GM23248 (cell line): ENCODE measurements around the gene KRTAP10-11. TPM values are rescaled to one million over a fixed set of nuclear protein-coding genes. Genes with fewer than 3 reads are reported as not detected.

Source experiments
- DNase-seq: peaks from one replicate; pipeline ENCODE4 v3.0.0-alpha.2; 2015
- H2AFZ ChIP-seq: fragments of 200-600 bp; sonication (generic); 2 replicates; pipeline ENCODE4 v1.6.1; 2016; ENCODE audit warnings: antibody characterized with exemption
- H3F3A ChIP-seq: fragments of 200-600 bp; sonication (generic); 2 replicates; pipeline ENCODE4 v1.6.1; 2016; ENCODE audit warnings: mild to moderate bottlenecking, antibody characterized with exemption, mixed run types; ENCODE audit not compliant: insufficient read depth
- H3K27ac ChIP-seq: fragments of 200-600 bp; sonication (generic); 2 replicates; pipeline ENCODE4 v1.5.1; 2016; ENCODE audit warnings: mild to moderate bottlenecking
- H3K27me3 ChIP-seq: fragments of 200-600 bp; sonication (generic); replicated peaks from 2 replicates; pipeline ENCODE4 v1.6.1; 2016; ENCODE audit warnings: mild to moderate bottlenecking; ENCODE audit not compliant: insufficient read depth
- H3K36me3 ChIP-seq: fragments of 200-600 bp; sonication (generic); 2 replicates; pipeline ENCODE4 v1.6.1; 2016; ENCODE audit warnings: low read depth, mild to moderate bottlenecking
- H3K4me1 ChIP-seq: fragments of 200-600 bp; sonication (generic); 2 replicates; pipeline ENCODE4 v1.6.1; 2016; ENCODE audit warnings: mild to moderate bottlenecking; ENCODE audit not compliant: insufficient read depth
- H3K4me2 ChIP-seq: fragments of 200-600 bp; sonication (generic); one replicate; pipeline ENCODE4 v1.6.1; 2016; ENCODE audit warnings: mild to moderate bottlenecking; ENCODE audit not compliant: unreplicated experiment
- H3K4me3 ChIP-seq: fragments of 200-600 bp; sonication (generic); 2 replicates; pipeline ENCODE4 v1.5.1; 2016; ENCODE audit warnings: mild to moderate bottlenecking
- H3K79me2 ChIP-seq: fragments of 200-600 bp; sonication (generic); 2 replicates; pipeline ENCODE4 v1.6.1; 2016; ENCODE audit warnings: mild to moderate bottlenecking; ENCODE audit not compliant: insufficient read depth
- H3K9ac ChIP-seq: fragments of 200-600 bp; sonication (generic); 2 replicates; pipeline ENCODE4 v1.6.1; 2016; ENCODE audit warnings: mild to moderate bottlenecking
- H3K9me2 ChIP-seq: fragments of 200-600 bp; sonication (generic); 2 replicates; pipeline ENCODE4 v1.6.1; 2016; ENCODE audit warnings: mixed run types, mild to moderate bottlenecking, moderate library complexity; ENCODE audit not compliant: insufficient read depth
- H3K9me3 ChIP-seq: fragments of 200-600 bp; sonication (generic); one replicate; pipeline ENCODE4 v1.6.1; 2017; ENCODE audit warnings: low read depth
- H4K20me1 ChIP-seq: fragments of 200-600 bp; sonication (generic); 2 replicates; pipeline ENCODE4 v1.6.0; 2016; ENCODE audit not compliant: insufficient read depth
- EZH2 ChIP-seq: fragments of 200-600 bp; sonication (generic); IDR thresholded peaks from 2 replicates; pipeline ENCODE4 v1.6.1; 2018; ENCODE audit warnings: antibody characterized with exemption, mild to moderate bottlenecking; ENCODE audit not compliant: insufficient read depth, poor library complexity, severe bottlenecking
- EZH2phosphoT487 ChIP-seq: fragments of 200-600 bp; sonication (generic); IDR thresholded peaks from 2 replicates; pipeline ENCODE4 v1.6.1; 2018; ENCODE audit warnings: antibody characterized with exemption, moderate library complexity, mild to moderate bottlenecking, low read depth; ENCODE audit not compliant: insufficient read depth
- WGBS, 2 experiments: methylation state at CpG; one replicate each; pipeline ENCODE4 v1.1.6; 2015 to 2017; ENCODE audit warnings: low lambda C conversion rate in 2 of 2, low coverage in 1 of 2; ENCODE audit errors: missing lambda C conversion rate in 2 of 2; 5-methylcytosine and 5-hydroxymethylcytosine counted together
- in situ Hi-C: fragments of 300-500 bp; cut with MboI; formaldehyde crosslinking; loops from 2 replicates; pipeline ENCODE4 v1.15.0; 2020
- polyA plus RNA-seq: library from polyadenylated mRNA; unstranded; fragments of >200 nt; fragmentation: Nextera tagmentation; extraction: Ambion mirVana; gene quantifications from 2 replicates; pipeline ENCODE4 v1.2.1, GENCODE V29; 2016
- total RNA-seq: library from RNA; depleted of rRNA; stranded (reverse); fragments of >200 nt; shearing (Covaris generic); gene quantifications from 2 replicates; pipeline ENCODE4 v1.2.3, GENCODE V29; 2014

KRTAP10-11 gene
- total and polyA plus RNA-seq, 2 experiments from 2014 or later = not detected

GRCh38 chr21:44601596-44602462 is 44.4 kb upstream of the KRTAP10-11 start:
- no peaks in the 10 kb centered on the region for H3K9me2 ChIP-seq
- no peak for DNase-seq
- WGBS, 2 experiments = 40 to 47% methylated on average over 23 of the region's 23 CpGs
- H3K4me2 ChIP-seq = no peak overlapping the region
- H2AFZ ChIP-seq = no peak overlapping the region
- in situ Hi-C loops = no loop called here
- H3K9ac ChIP-seq = no peak overlapping the region
- H3K4me1 ChIP-seq = no peaks in the 10 kb centered on the region
- H3K27ac ChIP-seq = no peak overlapping the region
- no peaks in the 10 kb centered on the region for H3F3A ChIP-seq
- TF ChIP-seq EZH2phosphoT487 (no peak), EZH2 (no peak)
- no peaks in the 10 kb centered on the region for H4K20me1 ChIP-seq
- H3K27me3 ChIP-seq = peaks cover 21% of the 10 kb centered on the region; the same call in 1 of the 2 replicates
- H3K36me3 ChIP-seq = no peaks in the 10 kb centered on the region
- no peaks in the 10 kb centered on the region for H3K9me3 ChIP-seq
- no peak overlapping the region for H3K4me3 ChIP-seq
- H3K79me2 ChIP-seq = no peaks in the 10 kb centered on the region

GRCh38 chr21:44602463-44602850 is 43.8 kb upstream of the KRTAP10-11 start:
- no peak overlapping the region for H3K4me2 ChIP-seq
- no peak overlapping the region for H3K4me3 ChIP-seq
- no peaks in the 10 kb centered on the region for H3K4me1 ChIP-seq
- H2AFZ ChIP-seq = no peak overlapping the region
- no peak overlapping the region for H3K9ac ChIP-seq
- DNase-seq = no peak
- no peak overlapping the region for H3K27ac ChIP-seq
- no peaks in the 10 kb centered on the region for H3K36me3 ChIP-seq
- no peak for TF ChIP-seq EZH2phosphoT487
- no peak for TF ChIP-seq EZH2
- 31 to 48% methylated on average over 7 to 18 of the region's 21 CpGs for WGBS, 2 experiments
- H3K9me2 ChIP-seq = no peaks in the 10 kb centered on the region
- in situ Hi-C loops = no loop called here
- no peaks in the 10 kb centered on the region for H3K79me2 ChIP-seq
- peaks cover 20% of the 10 kb centered on the region; the same call in 1 of the 2 replicates for H3K27me3 ChIP-seq
- no peaks in the 10 kb centered on the region for H4K20me1 ChIP-seq
- H3F3A ChIP-seq = no peaks in the 10 kb centered on the region
- H3K9me3 ChIP-seq = no peaks in the 10 kb centered on the region

DNA sequence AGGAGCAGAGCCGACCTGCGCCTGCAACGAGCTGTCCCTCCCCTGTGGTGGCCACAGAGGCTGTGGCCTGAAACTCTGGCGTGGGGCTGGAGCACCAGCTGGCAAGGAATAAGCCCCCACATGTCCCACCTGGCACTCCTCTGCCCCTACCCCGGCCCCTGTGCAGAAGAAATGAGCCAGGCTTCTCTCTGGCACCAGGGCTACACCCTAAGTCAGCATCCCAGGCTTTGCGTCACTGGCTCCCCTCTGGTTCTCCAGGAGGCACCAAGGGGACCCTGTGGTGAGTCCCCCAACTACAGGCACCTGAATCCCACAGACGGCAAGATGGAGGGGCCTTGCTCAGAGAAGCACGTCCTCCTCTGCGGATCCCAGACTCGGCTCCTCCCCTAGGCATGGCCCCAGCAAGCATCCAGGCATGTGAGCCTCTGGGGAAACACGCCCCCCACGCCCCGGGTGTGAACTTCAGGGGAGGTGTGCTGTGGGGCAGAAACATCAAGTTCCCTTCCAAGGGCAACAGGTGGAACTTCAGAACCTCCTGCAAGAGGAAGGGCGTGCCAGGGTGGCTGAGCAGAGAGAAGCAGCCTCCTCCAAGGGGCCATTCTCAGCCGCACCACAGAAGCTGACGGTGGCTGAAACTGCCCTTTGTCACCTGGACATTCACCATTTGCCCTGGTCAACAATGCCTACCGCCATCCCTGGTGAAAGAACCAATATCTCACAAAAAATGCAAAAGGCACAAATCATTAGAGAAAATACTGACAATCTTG is 42.9 kb upstream of the KRTAP10-11 start:
- Histone ChIP-seq H3K4me3 (no peak overlapping the region), H3K9me3 (no peaks in the 10 kb centered on the region), H3K36me3 (no peaks in the 10 kb centered on the region), H3K27ac (no peak overlapping the region), H3K4me2 (no peak overlapping the region), H3K4me1 (no peaks in the 10 kb centered on the region), H3K9ac (no peak overlapping the region), H3F3A (no peaks in the 10 kb centered on the region), H4K20me1 (no peaks in the 10 kb centered on the region), H3K9me2 (no peaks in the 10 kb centered on the region), H2AFZ (no peak overlapping the region), H3K79me2 (no peaks in the 10 kb centered on the region), H3K27me3 (peaks cover 14% of the 10 kb centered on the region; the same call in 1 of the 2 replicates)
- in situ Hi-C loops = no loop called here
- 22 to 25% methylated on average over 16 to 17 of the region's 17 CpGs for WGBS, 2 experiments
- no peak for TF ChIP-seq EZH2phosphoT487
- TF ChIP-seq EZH2 = no peak
- DNase-seq = no peak

DNA sequence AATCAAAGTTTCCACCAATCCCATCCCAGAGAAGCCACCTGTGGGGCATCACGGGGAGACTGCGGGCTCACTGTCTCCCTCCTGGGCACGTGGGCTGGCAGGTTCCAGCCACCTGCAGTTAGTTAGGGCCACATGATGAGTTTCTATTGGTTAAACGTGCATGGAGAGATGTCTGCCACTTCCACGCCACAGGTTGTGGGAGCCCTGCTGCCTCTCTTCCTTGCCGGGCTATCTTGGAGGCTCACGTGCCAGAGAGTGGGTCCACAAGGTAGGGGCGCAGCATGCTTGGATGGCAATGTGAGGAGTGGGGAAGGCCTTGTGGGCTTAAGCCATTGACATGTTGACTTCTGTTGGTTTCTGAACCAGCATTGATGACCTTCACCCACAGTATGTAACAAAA is 42.3 kb upstream of the KRTAP10-11 start:
- TF ChIP-seq EZH2phosphoT487 (no peak), EZH2 (no peak)
- Histone ChIP-seq H3K36me3 (no peaks in the 10 kb centered on the region), H3K9ac (no peak overlapping the region), H3K9me2 (no peaks in the 10 kb centered on the region), H3K79me2 (no peaks in the 10 kb centered on the region), H3K4me2 (no peak overlapping the region), H3F3A (no peaks in the 10 kb centered on the region), H3K4me1 (no peaks in the 10 kb centered on the region), H2AFZ (no peak overlapping the region), H3K9me3 (no peaks in the 10 kb centered on the region), H4K20me1 (no peaks in the 10 kb centered on the region), H3K4me3 (no peak overlapping the region), H3K27me3 (peaks cover 7% of the 10 kb centered on the region; the same call in 1 of the 2 replicates), H3K27ac (no peak overlapping the region)
- 33 to 37% methylated on average over 8 of the region's 8 CpGs for WGBS, 2 experiments
- in situ Hi-C loops = no loop called here
- no peak for DNase-seq
